Measurements from ENCODE around the gene LTC4S. TPM values are rescaled to one million over a fixed set of nuclear protein-coding genes. Genes with fewer than 3 reads are reported as not detected.

The LTC4S gene
- polyA plus RNA-seq, 3 donors = 0.65 to 2.1 (median 0.69) TPM

GRCh38 chr5:179819296-179820126 is 25.7 kb downstream of the LTC4S start:
- intact Hi-C loops (cut with micrococcal nuclease) = loop anchor here (1.0 to 10.0 kb wide), 5 partner anchors 13 to 195 kb away; partner anchors contain the start of genes HNRNPH1 (in 1 of the 2) and MGAT4B (in 1 of the 2)
- Histone ChIP-seq H3K36me3 (replicated peaks in 1 of 2; ENCODE audit: control insufficient read depth in 1 of 2, insufficient read depth in 2 of 2, low read length in 2 of 2) (peaks cover 21 to 22% of the 10 kb centered on the region in 2 donors), H2AFZ (ENCODE audit: insufficient read depth, low read depth, low read length, poor library complexity, severe bottlenecking) (peak overlapping the region; percentile 59), H3K27ac (ENCODE audit: low read depth in 1 of 2, low read length in 2 of 2) (peak overlapping the region; percentile 90 to 98), H3K9ac (ENCODE audit: insufficient read depth, low read length, poor library complexity, severe bottlenecking) (peak overlapping the region; percentile 100), H3K79me2 (ENCODE audit: insufficient read depth, low read length) (peaks cover 43% of the 10 kb centered on the region), H3K4me3 (replicated peaks in 1 of 3; ENCODE audit: low read depth in 2 of 3, low read length in 3 of 3) (peak overlapping the region in 2 of 3 experiments; percentile 87 to 99), H4K20me1 (ENCODE audit: insufficient read depth, low read length) (peaks cover 38% of the 10 kb centered on the region), H3K9me3 (replicated peaks in 1 of 2; ENCODE audit: control insufficient read depth in 1 of 2, insufficient read depth in 1 of 2, low read length in 2 of 2) (no peaks in the 10 kb centered on the region), H3K4me2 (replicated peaks; ENCODE audit: extremely low read depth, low read length, poor library complexity, severe bottlenecking) (peak overlapping the region; percentile 96), H3K4me1 (ENCODE audit: control insufficient read depth in 1 of 2, insufficient read depth in 2 of 2, low read length in 2 of 2) (peaks cover 51 to 69% of the 10 kb centered on the region in 2 donors), H3K27me3 (ENCODE audit: control insufficient read depth in 2 of 2, insufficient read depth in 2 of 2, low read length in 2 of 2) (no peaks in the 10 kb centered on the region)
- Mint-ChIP-seq H3K4me1 (peaks cover 53% of the 10 kb centered on the region), H3K9me3 (peaks cover 0 to 3% (median 0%) of the 10 kb centered on the region in 7 donors), H3K27me3 (ENCODE audit: low read depth in 3 of 3) (peaks cover 9 to 18% (median 18%) of the 10 kb centered on the region in 3 donors), H3K36me3 (peaks cover 29 to 33% of the 10 kb centered on the region in 2 donors), H3K27ac (peak overlapping the region; percentile 89 to 96 (median 95)), H3K4me3 (peak overlapping the region; percentile 78 to 82)
- no peak for TF ChIP-seq CTCF (IDR thresholded peaks at IDR 0.05)
- WGBS (ENCODE audit: insufficient coverage) = 31% methylated on average over 21 of the region's 26 CpGs
- DNase-seq = peak; percentile 69 to 82 (median 73)

GRCh38 chr5:179820127-179820482 is 26.3 kb downstream of the LTC4S start:
- DNase-seq = no peak
- Histone ChIP-seq H3K79me2 (ENCODE audit: insufficient read depth, low read length) (peaks cover 49% of the 10 kb centered on the region), H3K4me3 (replicated peaks in 1 of 3; ENCODE audit: low read depth in 2 of 3, low read length in 3 of 3) (peak overlapping the region; percentile 87 to 99 (median 87)), H4K20me1 (ENCODE audit: insufficient read depth, low read length) (peaks cover 43% of the 10 kb centered on the region), H3K36me3 (replicated peaks in 1 of 2; ENCODE audit: control insufficient read depth in 1 of 2, insufficient read depth in 2 of 2, low read length in 2 of 2) (peaks cover 27 to 28% of the 10 kb centered on the region in 2 donors), H3K4me1 (ENCODE audit: control insufficient read depth in 1 of 2, insufficient read depth in 2 of 2, low read length in 2 of 2) (peaks cover 51 to 69% of the 10 kb centered on the region in 2 donors), H3K27ac (ENCODE audit: low read depth in 1 of 2, low read length in 2 of 2) (peak overlapping the region; percentile 90 to 98), H3K9me3 (replicated peaks in 1 of 2; ENCODE audit: control insufficient read depth in 1 of 2, insufficient read depth in 1 of 2, low read length in 2 of 2) (no peaks in the 10 kb centered on the region), H2AFZ (ENCODE audit: insufficient read depth, low read depth, low read length, poor library complexity, severe bottlenecking) (peak overlapping the region; percentile 42), H3K4me2 (replicated peaks; ENCODE audit: extremely low read depth, low read length, poor library complexity, severe bottlenecking) (peak overlapping the region; percentile 96), H3K27me3 (ENCODE audit: control insufficient read depth in 2 of 2, insufficient read depth in 2 of 2, low read length in 2 of 2) (no peaks in the 10 kb centered on the region), H3K9ac (ENCODE audit: insufficient read depth, low read length, poor library complexity, severe bottlenecking) (peak overlapping the region; percentile 100)
- intact Hi-C loops (cut with micrococcal nuclease) = loop anchor here (2.0 to 10.0 kb wide), 4 partner anchors 13 to 195 kb away; partner anchors contain the start of genes HNRNPH1 (in 1 of the 2) and MGAT4B (in 1 of the 2)
- H3K27ac Mint-ChIP-seq = peak overlapping the region; percentile 89 to 96 (median 95)
- peaks cover 0 to 3% (median 0%) of the 10 kb centered on the region in 7 donors for H3K9me3 Mint-ChIP-seq
- H3K36me3 Mint-ChIP-seq = peaks cover 34 to 39% of the 10 kb centered on the region in 2 donors
- WGBS (ENCODE audit: insufficient coverage) = 42% methylated on average over 12 of the region's 12 CpGs
- TF ChIP-seq CTCF (IDR thresholded peaks at IDR 0.05) = no peak
- H3K27me3 Mint-ChIP-seq (ENCODE audit: low read depth in 3 of 3) = peaks cover 9 to 18% (median 18%) of the 10 kb centered on the region in 3 donors
- peaks cover 56% of the 10 kb centered on the region for H3K4me1 Mint-ChIP-seq
- H3K4me3 Mint-ChIP-seq = peak overlapping the region; percentile 78 to 82
